GM23248 (cell line): ENCODE measurements around the gene VAV2.

Source experiments
- EZH2 ChIP-seq: fragments of 200-600 bp; sonication (generic); IDR thresholded peaks from 2 replicates; pipeline ENCODE4 v1.6.1; 2018; ENCODE audit warnings: antibody characterized with exemption, mild to moderate bottlenecking; ENCODE audit not compliant: insufficient read depth, poor library complexity, severe bottlenecking
- EZH2phosphoT487 ChIP-seq: fragments of 200-600 bp; sonication (generic); IDR thresholded peaks from 2 replicates; pipeline ENCODE4 v1.6.1; 2018; ENCODE audit warnings: antibody characterized with exemption, moderate library complexity, mild to moderate bottlenecking, low read depth; ENCODE audit not compliant: insufficient read depth

DNA sequence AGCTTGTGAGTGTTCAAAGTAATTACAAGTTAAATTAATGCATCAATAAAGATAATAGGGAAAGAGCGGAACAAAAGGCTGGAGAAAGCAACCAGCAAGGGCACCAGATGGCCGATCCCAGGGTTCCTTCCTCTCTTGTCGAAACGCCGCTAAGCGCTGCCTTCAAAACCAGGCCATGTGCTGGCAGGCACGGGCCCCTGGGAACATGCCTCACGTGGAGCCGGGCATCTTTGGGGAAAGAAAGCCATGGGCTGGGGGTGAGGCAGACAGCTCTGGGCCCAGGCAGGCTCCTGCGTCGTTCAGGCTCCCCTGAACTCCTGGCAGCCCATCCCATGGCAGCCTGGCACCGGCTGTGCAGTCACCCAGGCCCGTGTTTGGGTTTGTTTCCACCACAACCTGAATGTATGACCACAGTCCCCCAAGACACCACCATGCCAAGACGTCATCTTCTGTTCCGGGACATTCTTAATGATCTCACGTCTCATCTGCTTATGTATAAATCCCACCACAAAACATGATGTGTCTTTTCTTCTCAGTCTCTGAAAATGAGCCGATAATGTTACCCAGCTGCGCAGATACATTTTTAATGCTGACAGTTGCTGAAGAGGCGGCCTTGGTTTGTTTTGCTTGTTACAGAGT lies 143.5 kb downstream of the VAV2 start:
- TF ChIP-seq EZH2phosphoT487 (no peak), EZH2 (no peak)
